Measurements from ENCODE around the gene CHKA. TPM values are rescaled to one million over a fixed set of nuclear protein-coding genes. Genes with fewer than 3 reads are reported as not detected.

CHKA gene
- total RNA-seq, 4 donors from 2014 or later: 7.8 to 21.4 (median 15.3) TPM

DNA sequence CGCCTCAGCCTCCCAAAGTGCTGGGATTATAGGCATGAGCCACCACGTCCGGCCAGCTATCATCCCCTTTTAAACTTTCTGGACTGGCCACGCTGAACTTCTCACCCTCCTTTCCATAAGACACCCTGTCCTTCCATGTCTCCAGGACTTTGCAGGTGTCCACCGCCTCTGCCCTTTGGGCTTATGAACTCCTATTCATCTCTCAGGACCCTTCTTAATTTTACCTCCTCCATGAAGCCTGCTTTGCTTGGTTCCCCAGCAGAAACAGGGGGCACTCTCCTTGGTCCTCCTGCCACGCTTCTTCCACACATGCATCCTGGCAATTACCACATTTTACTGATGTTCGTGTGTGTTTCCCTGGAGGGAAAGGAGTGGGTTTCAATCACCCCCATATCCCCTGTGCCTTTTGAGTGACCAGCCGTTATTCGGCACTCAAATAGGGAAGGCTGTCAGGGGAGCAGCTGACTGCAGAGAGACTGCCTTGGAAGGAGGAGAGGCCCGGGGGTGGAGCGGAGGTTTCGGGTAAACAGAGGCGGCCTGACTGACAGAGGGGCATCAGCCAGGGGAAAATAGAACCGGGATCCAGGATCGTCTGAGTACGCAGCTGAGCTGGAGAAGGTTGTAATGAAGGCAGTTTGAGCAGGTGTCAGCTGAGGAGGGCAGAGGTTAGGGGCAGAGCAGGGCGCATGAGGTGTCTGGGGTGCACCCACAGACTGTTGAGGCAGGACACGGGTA lies 27.1 kb upstream of the CHKA start:
- H3K36me3 ChIP-seq: no peaks in the 10 kb centered on the region
- H3K4me3 ChIP-seq: no peak overlapping the region
- 90% methylated on average over 18 of the region's 18 CpGs for WGBS
- no peak for DNase-seq (ENCODE audit: low spot score in 2 of 2)
- H3K9me3 ChIP-seq: no peaks in the 10 kb centered on the region
- no peak overlapping the region for H3K27ac ChIP-seq
- TF ChIP-seq, protein P1, sequence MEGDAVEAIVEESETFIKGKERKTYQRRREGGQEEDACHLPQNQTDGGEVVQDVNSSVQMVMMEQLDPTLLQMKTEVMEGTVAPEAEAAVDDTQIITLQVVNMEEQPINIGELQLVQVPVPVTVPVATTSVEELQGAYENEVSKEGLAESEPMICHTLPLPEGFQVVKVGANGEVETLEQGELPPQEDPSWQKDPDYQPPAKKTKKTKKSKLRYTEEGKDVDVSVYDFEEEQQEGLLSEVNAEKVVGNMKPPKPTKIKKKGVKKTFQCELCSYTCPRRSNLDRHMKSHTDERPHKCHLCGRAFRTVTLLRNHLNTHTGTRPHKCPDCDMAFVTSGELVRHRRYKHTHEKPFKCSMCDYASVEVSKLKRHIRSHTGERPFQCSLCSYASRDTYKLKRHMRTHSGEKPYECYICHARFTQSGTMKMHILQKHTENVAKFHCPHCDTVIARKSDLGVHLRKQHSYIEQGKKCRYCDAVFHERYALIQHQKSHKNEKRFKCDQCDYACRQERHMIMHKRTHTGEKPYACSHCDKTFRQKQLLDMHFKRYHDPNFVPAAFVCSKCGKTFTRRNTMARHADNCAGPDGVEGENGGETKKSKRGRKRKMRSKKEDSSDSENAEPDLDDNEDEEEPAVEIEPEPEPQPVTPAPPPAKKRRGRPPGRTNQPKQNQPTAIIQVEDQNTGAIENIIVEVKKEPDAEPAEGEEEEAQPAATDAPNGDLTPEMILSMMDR (IDR thresholded peaks at IDR 0.05): no peak
- no peak for TF ChIP-seq POLR2AphosphoS5 (IDR thresholded peaks at IDR 0.05)
- no peak for TF ChIP-seq EP300 (IDR thresholded peaks at IDR 0.05)
- no peak for TF ChIP-seq POLR2A (IDR thresholded peaks at IDR 0.05)
- H3K4me1 ChIP-seq: peaks cover 21% of the 10 kb centered on the region
- H3K27me3 ChIP-seq: no peaks in the 10 kb centered on the region

DNA sequence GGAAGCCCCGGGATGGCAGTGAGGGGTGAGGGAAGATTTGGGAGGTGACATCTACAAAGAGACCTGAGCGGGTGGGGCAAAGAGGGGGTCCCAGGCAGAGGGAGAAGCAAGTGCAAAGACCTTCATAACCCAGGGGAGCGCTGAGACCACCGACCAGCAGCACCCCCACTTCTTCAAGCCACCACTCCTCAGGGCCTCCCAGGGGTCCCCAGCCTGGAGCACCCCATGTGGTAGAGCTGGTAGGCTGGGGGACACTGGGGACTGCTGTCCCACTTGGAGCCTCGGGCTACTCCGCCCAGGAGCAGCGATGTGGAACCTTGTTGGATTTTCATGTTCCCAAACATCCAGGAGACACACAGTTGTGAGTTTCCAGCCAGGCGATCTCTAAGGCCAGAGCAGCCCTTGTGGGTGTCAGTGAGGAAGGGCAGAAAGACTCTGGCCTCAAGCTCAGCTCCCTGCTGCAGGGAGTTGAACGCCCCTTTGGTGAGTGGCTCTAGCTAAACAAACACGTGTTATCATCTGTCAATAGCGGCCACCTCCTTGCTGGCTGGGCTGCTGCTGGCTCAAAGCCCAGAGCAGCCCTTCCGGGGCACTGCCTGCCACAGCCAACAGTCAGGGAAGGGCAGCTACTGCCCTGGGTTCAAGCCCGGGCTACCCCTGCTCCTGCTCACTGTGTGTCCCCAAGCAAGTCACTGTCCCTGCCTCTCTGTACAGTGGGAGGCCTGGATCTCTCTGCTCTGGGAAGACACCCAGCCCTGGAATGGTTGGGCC lies 25.7 kb upstream of the CHKA start:
- no peaks in the 10 kb centered on the region for H3K36me3 ChIP-seq
- TF ChIP-seq POLR2AphosphoS5 (IDR thresholded peaks at IDR 0.05): no peak
- TF ChIP-seq, protein P1 (IDR thresholded peaks at IDR 0.05): no peak
- no peak for TF ChIP-seq POLR2A (IDR thresholded peaks at IDR 0.05)
- TF ChIP-seq EP300 (IDR thresholded peaks at IDR 0.05): no peak
- DNase-seq (ENCODE audit: low spot score in 2 of 2): peak in 1 of 2 donors; percentile 71
- H3K9me3 ChIP-seq: no peaks in the 10 kb centered on the region
- WGBS: 57% methylated on average over 10 of the region's 13 CpGs
- H3K27ac ChIP-seq: peak overlapping the region; percentile 57
- H3K4me1 ChIP-seq: peaks cover 25% of the 10 kb centered on the region
- no peak overlapping the region for H3K4me3 ChIP-seq
- no peaks in the 10 kb centered on the region for H3K27me3 ChIP-seq

DNA sequence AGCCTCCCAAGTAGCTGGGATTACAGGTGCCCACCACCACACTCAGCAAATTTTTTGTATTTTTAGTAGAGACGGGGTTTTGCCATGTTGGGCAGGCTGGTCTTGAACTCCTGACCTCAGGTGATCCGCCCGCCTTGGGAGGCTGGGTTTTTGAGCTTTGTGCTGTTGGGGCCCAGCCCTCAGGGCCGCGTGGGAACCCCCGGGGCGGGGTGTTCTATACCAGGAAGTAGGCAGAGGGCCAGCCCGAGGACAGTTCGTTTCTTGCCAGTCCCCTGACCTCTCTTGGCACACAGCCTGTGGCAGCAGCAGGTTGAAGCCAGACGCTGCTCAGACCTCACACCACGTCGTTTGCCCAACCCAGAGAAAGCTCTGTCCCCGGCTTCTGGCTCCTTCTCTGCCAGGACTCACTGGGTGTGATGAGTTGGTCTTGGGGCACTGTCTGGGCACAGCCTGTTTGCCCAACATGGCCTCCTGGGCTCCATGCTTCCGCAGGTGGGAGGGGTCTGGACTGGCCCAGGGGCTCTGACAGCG lies 24.9 kb upstream of the CHKA start:
- Histone ChIP-seq H3K27ac (peak overlapping the region; percentile 57), H3K4me1 (peaks cover 25% of the 10 kb centered on the region), H3K9me3 (no peaks in the 10 kb centered on the region), H3K4me3 (no peak overlapping the region), H3K36me3 (no peaks in the 10 kb centered on the region), H3K27me3 (no peaks in the 10 kb centered on the region)
- DNase-seq (ENCODE audit: low spot score in 2 of 2): peak; percentile 87 to 93
- peak in 1 of 3 donors; percentile 16 for TF ChIP-seq POLR2AphosphoS5 (IDR thresholded peaks at IDR 0.05)
- TF ChIP-seq EP300 (IDR thresholded peaks at IDR 0.05): no peak
- whole genome bisulfite sequencing: 32% methylated on average over 12 of the region's 15 CpGs

DNA sequence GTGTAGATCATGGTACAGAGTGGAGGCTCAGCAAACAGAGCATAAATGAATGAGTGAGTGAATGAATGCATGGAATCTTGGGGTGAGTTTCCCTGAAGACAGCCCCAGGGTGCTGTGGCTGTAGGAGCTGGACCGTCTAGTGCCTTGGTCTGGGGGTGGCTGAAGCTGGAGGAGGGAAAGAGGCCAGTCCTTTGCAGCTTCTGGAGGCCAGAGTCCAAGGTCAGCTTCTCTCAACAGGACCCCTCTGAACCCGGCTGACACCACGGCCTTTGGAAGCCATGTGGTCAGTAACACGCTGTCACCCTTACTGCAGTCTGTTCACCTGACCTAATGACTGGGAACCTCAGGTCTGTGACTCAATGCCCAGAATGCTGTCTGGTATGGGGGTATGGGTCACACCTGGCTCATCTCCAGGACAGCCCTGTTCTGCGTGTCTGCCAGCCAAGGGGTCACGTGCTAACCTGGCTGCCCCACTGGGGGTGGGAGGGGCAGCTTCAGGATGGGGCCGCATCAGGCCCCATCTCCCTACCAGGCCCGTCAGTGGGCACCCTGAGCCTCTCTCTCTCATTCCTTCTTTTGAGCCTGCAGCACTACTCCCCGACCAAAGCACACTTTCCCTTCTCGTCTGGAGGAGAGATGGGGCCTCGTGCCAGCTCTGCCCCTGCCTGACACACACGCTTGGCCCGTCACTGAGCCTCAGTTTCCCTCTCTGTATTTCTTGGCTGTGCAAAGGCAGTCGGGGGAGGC lies 24.1 kb upstream of the CHKA start:
- Histone ChIP-seq H3K4me3 (no peak overlapping the region), H3K27me3 (no peaks in the 10 kb centered on the region), H3K36me3 (no peaks in the 10 kb centered on the region), H3K9me3 (no peaks in the 10 kb centered on the region), H3K27ac (no peak overlapping the region), H3K4me1 (peaks cover 25% of the 10 kb centered on the region)
- WGBS: 74% methylated on average over 11 of the region's 14 CpGs
- peak in 1 of 2 donors; percentile 48 for DNase-seq (ENCODE audit: low spot score in 2 of 2)
- TF ChIP-seq POLR2A (IDR thresholded peaks at IDR 0.05) (no peak), POLR2AphosphoS5 (IDR thresholded peaks at IDR 0.05) (no peak), EP300 (IDR thresholded peaks at IDR 0.05) (no peak)
- TF ChIP-seq, protein P1 (IDR thresholded peaks at IDR 0.05): no peak

DNA sequence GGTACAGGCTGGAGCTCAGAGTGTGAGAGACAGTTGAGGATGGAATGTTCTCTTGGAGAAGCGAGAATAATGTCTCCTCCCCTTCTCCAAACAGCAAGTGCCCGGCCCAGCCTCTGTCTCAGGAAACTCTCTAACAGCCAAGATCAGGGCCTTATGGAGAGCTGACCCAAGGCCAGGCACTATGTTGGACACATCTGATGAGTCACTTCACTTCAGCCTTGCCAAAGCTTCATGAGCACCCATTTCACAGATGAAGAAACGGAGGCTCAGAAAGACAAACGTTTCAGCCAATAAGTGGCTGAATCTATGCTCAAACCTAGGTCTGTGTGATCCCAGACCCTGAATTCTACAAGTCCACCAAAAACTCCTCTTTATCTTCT lies 22.1 kb upstream of the CHKA start:
- no peak for DNase-seq (ENCODE audit: low spot score in 2 of 2)
- Histone ChIP-seq H3K27me3 (no peaks in the 10 kb centered on the region), H3K27ac (no peak overlapping the region), H3K4me1 (peaks cover 26% of the 10 kb centered on the region), H3K4me3 (no peak overlapping the region), H3K9me3 (no peaks in the 10 kb centered on the region), H3K36me3 (no peaks in the 10 kb centered on the region)
- no peak for TF ChIP-seq EP300 (IDR thresholded peaks at IDR 0.05)
- no peak for TF ChIP-seq POLR2A (IDR thresholded peaks at IDR 0.05)
- no peak for TF ChIP-seq POLR2AphosphoS5 (IDR thresholded peaks at IDR 0.05)
- TF ChIP-seq, protein P1 (IDR thresholded peaks at IDR 0.05): no peak
- WGBS: 82% methylated on average over 3 of the region's 4 CpGs

All from suprapubic skin (tissue), 4 donors.